H1 (cell line): ENCODE measurements around the gene MOB2. TPM values are rescaled to one million over a fixed set of nuclear protein-coding genes. Genes with fewer than 3 reads are reported as not detected.

Experiments used
- CTCF ChIA-PET: fragments of 300-600 bp; sonication (Branson Sonifier 250); formaldehyde crosslinking; loops from one replicate; lab custom pipeline; 2021; ENCODE audit not compliant: partially characterized antibody; lab: Charles Lee
- POLR2A ChIA-PET: fragments of 300-600 bp; sonication (Branson Sonifier 250); formaldehyde crosslinking; loops from one replicate; lab custom pipeline; 2021; ENCODE audit warnings: inconsistent platforms; ENCODE audit not compliant: partially characterized antibody; lab: Charles Lee
- DNase-seq, 2 experiments: peaks; one replicate each; pipeline versions ENCODE4 v3.0.0 to v3.0.0-alpha.2; 2010 to 2022; ENCODE audit warnings: low spot score in 2 of 2, low read depth in 1 of 2, mixed read lengths in 1 of 2
- FAIRE-seq: peaks from 2 replicates; lab custom pipeline; 2011; peaks lifted over from hg19 to GRCh38; lab: Jason Lieb, UNC
- H2AFZ ChIP-seq: 2 replicates; pipeline ENCODE4 v1.8.1; 2012; ENCODE audit warnings: low read length, inconsistent platforms
- H2AK5ac ChIP-seq: 2 replicates; pipeline ENCODE4 v1.6.1; 2013; ENCODE audit warnings: low read depth, low read length
- H2BK120ac ChIP-seq: replicated peaks from 2 replicates; pipeline ENCODE3; 2013; ENCODE audit warnings: low read depth, low read length, inconsistent platforms
- H2BK12ac ChIP-seq: 2 replicates; pipeline ENCODE4 v1.6.1; 2013; ENCODE audit warnings: low read depth, low read length
- H2BK15ac ChIP-seq: 2 replicates; pipeline ENCODE4 v1.6.1; 2013; ENCODE audit warnings: low read length
- H2BK20ac ChIP-seq: 2 replicates; pipeline ENCODE4 v1.6.1; 2013; ENCODE audit warnings: low read length
- H2BK5ac ChIP-seq: 2 replicates; pipeline ENCODE4 v1.6.1; 2013; ENCODE audit warnings: low read depth, low read length
- H3K14ac ChIP-seq: 2 replicates; pipeline ENCODE4 v1.6.1; 2013; ENCODE audit warnings: inconsistent platforms; ENCODE audit not compliant: insufficient read length
- H3K18ac ChIP-seq: 2 replicates; pipeline ENCODE4 v1.6.1; 2013; ENCODE audit warnings: low read length; ENCODE audit errors: extremely low read depth
- H3K23ac ChIP-seq: 2 replicates; pipeline ENCODE4 v1.6.1; 2013; ENCODE audit warnings: inconsistent platforms; ENCODE audit not compliant: insufficient read length
- H3K23me2 ChIP-seq: 2 replicates; pipeline ENCODE4 v1.6.1; 2013; ENCODE audit warnings: low read depth, low read length
- H3K27ac ChIP-seq: 2 replicates; pipeline ENCODE4 v1.6.1; 2011; ENCODE audit warnings: low read depth, low read length, inconsistent platforms
- H3K27me3 ChIP-seq, 4 experiments: replicated peaks in 1 of 4; 1 replicate in 1 of 4; 2 replicates in 3 of 4; pipeline versions ENCODE4 v1.6.1 to v1.8.1; 2011 to 2013; ENCODE audit warnings: low read length in 3 of 4, mild to moderate bottlenecking in 3 of 4, inconsistent platforms in 2 of 4, mixed read lengths in 2 of 4, moderate library complexity in 1 of 4; ENCODE audit not compliant: control insufficient read depth in 3 of 4, insufficient read depth in 3 of 4; ENCODE audit errors: extremely low read depth in 1 of 4
- H3K36me3 ChIP-seq, 4 experiments: 2 replicates each; pipeline versions ENCODE4 v1.6.1 to v1.8.1; 2011 to 2013; ENCODE audit warnings: mild to moderate bottlenecking in 4 of 4, low read length in 3 of 4, moderate library complexity in 2 of 4, control low read depth in 1 of 4, inconsistent platforms in 1 of 4; ENCODE audit not compliant: insufficient read depth in 4 of 4, control insufficient read depth in 2 of 4
- H3K4ac ChIP-seq: replicated peaks from 2 replicates; pipeline ENCODE3; 2013; ENCODE audit warnings: low read length, low read depth, mixed read lengths, inconsistent platforms; ENCODE audit not compliant: insufficient read length
- H3K4me1 ChIP-seq, 4 experiments: replicated peaks in 1 of 4; 1 replicate in 1 of 4; 2 replicates in 3 of 4; pipeline versions ENCODE4 v1.6.1 to v1.8.1; 2011 to 2013; ENCODE audit warnings: low read length in 3 of 4, inconsistent platforms in 2 of 4, mixed read lengths in 1 of 4; ENCODE audit not compliant: insufficient read depth in 4 of 4, control insufficient read depth in 3 of 4
- H3K4me2 ChIP-seq, 2 experiments: 2 replicates each; pipeline versions ENCODE4 v1.6.1 to v1.8.1; 2011 to 2013; ENCODE audit warnings: low read depth in 2 of 2, low read length in 2 of 2, control low read depth in 1 of 2, inconsistent platforms in 1 of 2, mild to moderate bottlenecking in 1 of 2; ENCODE audit not compliant: insufficient read depth in 1 of 2
- H3K4me3 ChIP-seq, 4 experiments: fragments of 200-600, 300-600 bp in 1 of 4; sonication (generic), shearing (Covaris generic), sonication (Bioruptor Twin) in 1 of 4; 2 replicates each; pipeline versions ENCODE4 v1.5.1 to v1.8.1; 2011 to 2016; ENCODE audit warnings: low read length in 4 of 4, low read depth in 3 of 4, control low read depth in 2 of 4, inconsistent platforms in 2 of 4, mild to moderate bottlenecking in 2 of 4, mixed read lengths in 1 of 4, moderate library complexity in 1 of 4; ENCODE audit not compliant: insufficient read depth in 2 of 4; ENCODE audit errors: extremely low read depth in 1 of 4
- H3K56ac ChIP-seq: replicated peaks from 2 replicates; pipeline ENCODE3; 2013; ENCODE audit warnings: low read depth, mild to moderate bottlenecking, mixed read lengths, low read length, inconsistent platforms; ENCODE audit not compliant: insufficient read length
- H3K79me1 ChIP-seq: 2 replicates; pipeline ENCODE4 v1.6.1; 2013; ENCODE audit warnings: low read depth, low read length, control low read depth
- H3K79me2 ChIP-seq, 2 experiments: 2 replicates each; pipeline versions ENCODE4 v1.6.1 to v1.8.1; 2012 to 2013; ENCODE audit warnings: low read length in 2 of 2, mild to moderate bottlenecking in 2 of 2, inconsistent platforms in 1 of 2; ENCODE audit not compliant: insufficient read depth in 2 of 2, control insufficient read depth in 1 of 2
- H3K9ac ChIP-seq, 4 experiments: replicated peaks in 1 of 4; 1 replicate in 1 of 4; 2 replicates in 3 of 4; pipeline versions ENCODE4 v1.6.1 to v1.8.1; 2011 to 2013; ENCODE audit warnings: low read depth in 3 of 4, low read length in 3 of 4, control low read depth in 2 of 4, mild to moderate bottlenecking in 2 of 4, moderate library complexity in 2 of 4, inconsistent platforms in 1 of 4; ENCODE audit errors: extremely low read depth in 1 of 4
- H3K9me3 ChIP-seq, 2 experiments: 2 replicates each; pipeline versions ENCODE4 v1.6.1 to v1.8.1; 2012 to 2013; ENCODE audit warnings: mild to moderate bottlenecking in 2 of 2, moderate library complexity in 2 of 2, control low read depth in 1 of 2, inconsistent platforms in 1 of 2, low read depth in 1 of 2, low read length in 1 of 2, mixed read lengths in 1 of 2; ENCODE audit not compliant: insufficient read depth in 2 of 2
- H4K20me1 ChIP-seq, 2 experiments: replicated peaks in 1 of 2; 2 replicates each; pipeline versions ENCODE3 to v1.8.1; 2011 to 2013; ENCODE audit warnings: inconsistent platforms in 2 of 2, low read length in 2 of 2, mild to moderate bottlenecking in 1 of 2; ENCODE audit not compliant: insufficient read depth in 2 of 2, control insufficient read depth in 1 of 2
- H4K5ac ChIP-seq: 2 replicates; pipeline ENCODE4 v1.6.1; 2013; ENCODE audit warnings: low read length, low read depth, mixed read lengths, inconsistent platforms; ENCODE audit not compliant: insufficient read length
- H4K8ac ChIP-seq: 2 replicates; pipeline ENCODE4 v1.8.0; 2013; ENCODE audit warnings: mild to moderate bottlenecking, moderate library complexity, low read length, inconsistent platforms; ENCODE audit not compliant: insufficient read depth; ENCODE audit errors: extremely low read depth
- H4K91ac ChIP-seq: replicated peaks from 2 replicates; pipeline ENCODE3; 2013; ENCODE audit warnings: low read length, mixed read lengths, inconsistent platforms; ENCODE audit not compliant: insufficient read length
- NRF1 ChIP-seq: IDR thresholded peaks from 2 replicates; pipeline ENCODE4 v1.6.1; 2011; ENCODE audit warnings: mild to moderate bottlenecking, low read depth, low read length, improper control_type of control experiment
- POLR2A ChIP-seq, 2 experiments: IDR thresholded peaks; 1 replicate in 1 of 2; 2 replicates in 1 of 2; pipeline ENCODE4 v1.6.1; 2011; ENCODE audit warnings: low read depth in 2 of 2, low read length in 2 of 2, mild to moderate bottlenecking in 2 of 2; ENCODE audit errors: control extremely low read depth in 1 of 2
- WGBS, 2 experiments: shearing (Covaris generic) in 1 of 2; methylation state at CpG; one replicate each; pipeline versions ENCODE4 v1.1.6 to v1.1.7; 2013 to 2015; ENCODE audit warnings: low lambda C conversion rate in 2 of 2, mixed read lengths in 2 of 2, inconsistent platforms in 1 of 2, low coverage in 1 of 2, missing lambda C conversion rate in 1 of 2; ENCODE audit not compliant: insufficient replicate concordance in 2 of 2, insufficient coverage in 1 of 2, insufficient read length in 1 of 2; ENCODE audit errors: extremely low coverage in 1 of 2, missing lambda C conversion rate in 1 of 2; 5-methylcytosine and 5-hydroxymethylcytosine counted together
- polyA plus RNA-seq, 7 experiments: library from polyadenylated mRNA; depleted of rRNA in 3 of 7; stranded (reverse) in 5 of 7; unstranded in 2 of 7; fragments of >200 nt in 5 of 7; fragments of 200-250 nt in 2 of 7; gene quantifications; 1 replicate in 5 of 7; 2 replicates in 1 of 7; 4 replicates in 1 of 7; pipeline versions ENCODE4 v1.2.1 to v1.2.3, GENCODE V29; 2011 to 2013; ENCODE audit warnings: missing spikeins in 2 of 7, mixed read lengths in 2 of 7
- total RNA-seq: library from RNA; stranded (reverse); fragmentation: NEBNext Ultra II Directional; extraction: Animal tissue kit (Norgen Biotek cat#: 25700); gene quantifications from 2 replicates; pipeline ENCODE4 v1.2.1, GENCODE V29; 2021
- TF ChIP-seq, protein P1 (sequence below), 3 experiments: IDR thresholded peaks; 1 replicate in 2 of 3; 2 replicates in 1 of 3; pipeline versions ENCODE4 v1.5.1 to v1.6.1; 2011; ENCODE audit warnings: low read length in 3 of 3, mild to moderate bottlenecking in 3 of 3, inconsistent platforms in 2 of 3, low read depth in 1 of 3, moderate library complexity in 1 of 3; ENCODE audit not compliant: insufficient read depth in 1 of 3; ENCODE audit errors: control extremely low read depth in 1 of 3

The MOB2 gene
- total and polyA plus RNA-seq, 2 of the 8 experiments (the other 6 are each of a cell fraction or from before 2014, with no cell fraction given) = 18.6 to 28.2 TPM

DNA sequence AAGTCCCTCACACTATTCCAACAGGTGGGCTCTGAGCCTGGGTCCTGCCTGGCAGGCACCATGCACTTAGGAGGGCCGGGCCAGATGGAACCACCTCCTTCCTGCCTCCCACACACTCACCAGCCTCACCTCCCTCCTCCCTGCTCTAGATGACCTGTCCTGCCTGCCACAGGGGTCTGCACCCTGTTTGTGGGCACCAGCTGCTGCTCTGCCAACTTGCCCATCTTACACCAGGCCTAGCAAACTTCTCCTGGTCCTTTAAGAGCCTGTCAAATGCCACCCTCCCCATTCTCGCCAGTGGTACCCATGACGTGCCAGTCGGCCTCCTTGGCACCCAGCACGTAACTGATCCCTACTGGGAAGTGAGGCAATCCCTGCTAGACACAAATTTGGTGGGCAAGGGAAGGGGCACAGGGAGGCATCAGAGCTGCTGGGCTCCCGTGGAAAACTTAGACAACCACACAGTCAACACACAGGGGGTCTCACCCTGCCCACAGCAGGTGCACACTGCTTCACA lies 3.1 kb downstream of the MOB2 start:
- H3K27me3 ChIP-seq = no peaks in the 10 kb centered on the region
- no peak overlapping the region for H4K91ac ChIP-seq
- H2BK12ac ChIP-seq = no peak overlapping the region
- H2BK5ac ChIP-seq = no peak overlapping the region
- no peak overlapping the region for H3K56ac ChIP-seq
- H3K4ac ChIP-seq = no peak overlapping the region
- no peak overlapping the region for H2BK120ac ChIP-seq
- peaks cover 6% of the 10 kb centered on the region for H3K79me1 ChIP-seq
- H4K20me1 ChIP-seq = peaks cover 0 to 20% of the 10 kb centered on the region in 2 experiments
- H2AK5ac ChIP-seq = no peak overlapping the region
- no peak for TF ChIP-seq NRF1
- TF ChIP-seq, protein P1, sequence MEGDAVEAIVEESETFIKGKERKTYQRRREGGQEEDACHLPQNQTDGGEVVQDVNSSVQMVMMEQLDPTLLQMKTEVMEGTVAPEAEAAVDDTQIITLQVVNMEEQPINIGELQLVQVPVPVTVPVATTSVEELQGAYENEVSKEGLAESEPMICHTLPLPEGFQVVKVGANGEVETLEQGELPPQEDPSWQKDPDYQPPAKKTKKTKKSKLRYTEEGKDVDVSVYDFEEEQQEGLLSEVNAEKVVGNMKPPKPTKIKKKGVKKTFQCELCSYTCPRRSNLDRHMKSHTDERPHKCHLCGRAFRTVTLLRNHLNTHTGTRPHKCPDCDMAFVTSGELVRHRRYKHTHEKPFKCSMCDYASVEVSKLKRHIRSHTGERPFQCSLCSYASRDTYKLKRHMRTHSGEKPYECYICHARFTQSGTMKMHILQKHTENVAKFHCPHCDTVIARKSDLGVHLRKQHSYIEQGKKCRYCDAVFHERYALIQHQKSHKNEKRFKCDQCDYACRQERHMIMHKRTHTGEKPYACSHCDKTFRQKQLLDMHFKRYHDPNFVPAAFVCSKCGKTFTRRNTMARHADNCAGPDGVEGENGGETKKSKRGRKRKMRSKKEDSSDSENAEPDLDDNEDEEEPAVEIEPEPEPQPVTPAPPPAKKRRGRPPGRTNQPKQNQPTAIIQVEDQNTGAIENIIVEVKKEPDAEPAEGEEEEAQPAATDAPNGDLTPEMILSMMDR (IDR thresholded peaks at IDR 0.05; ENCODE audit: control extremely low read depth in 1 of 3, insufficient read depth in 1 of 3, low read depth in 1 of 3, low read length in 3 of 3) = 0 out of 4 replicates have a peak, but pooled peaks of 1 of the 3 experiments have one; percentile 3
- TF ChIP-seq POLR2A (IDR thresholded peaks at IDR 0.05; ENCODE audit: control extremely low read depth in 1 of 2, low read depth in 2 of 2, low read length in 2 of 2) = no peak
- no peak overlapping the region for H3K18ac ChIP-seq
- H3K27ac ChIP-seq = no peak overlapping the region
- H3K23ac ChIP-seq = no peak overlapping the region
- ChIA-PET POLR2A (no interaction called here), CTCF (interaction anchor here (0.6 to 5.2 kb wide), 7 partner anchors 17 to 82 kb away, joined by 3 to 34 read pairs (median 3); no protein-coding TSS in a partner anchor)
- no peak overlapping the region for H4K8ac ChIP-seq
- no peak overlapping the region for H4K5ac ChIP-seq
- no peak overlapping the region for H3K9ac ChIP-seq
- no peak overlapping the region for H3K14ac ChIP-seq
- DNase-seq = no peak
- no peak overlapping the region for H3K4me3 ChIP-seq
- H3K9me3 ChIP-seq = no peaks in the 10 kb centered on the region
- no peak overlapping the region for H3K4me2 ChIP-seq
- 66% methylated on average over 6 of the region's 6 CpGs; no CpG with 5 or more reads in 1 of the 2 experiments for WGBS, 2 experiments
- H2BK20ac ChIP-seq = no peak overlapping the region
- H3K36me3 ChIP-seq = no peaks in the 10 kb centered on the region; a peak in 1 of 8 replicates
- FAIRE-seq = no peak
- no peak overlapping the region for H2AFZ ChIP-seq
- H2BK15ac ChIP-seq = no peak overlapping the region
- peaks cover 0 to 5% (median under 1%) of the 10 kb centered on the region in 4 experiments; a peak in 2 of 7 replicates for H3K4me1 ChIP-seq
- no peaks in the 10 kb centered on the region for H3K23me2 ChIP-seq
- H3K79me2 ChIP-seq = no peaks in the 10 kb centered on the region; a peak in 1 of 4 replicates
